AG04449 (cell line): Measurements from ENCODE around the gene NAT14.
"Not testable (repeated sequence)": the region's sequence is repeated elsewhere in the genome, so short reads cannot be mapped to it uniquely, and the experiment has no call there.

Experiments used
- CTCF ChIA-PET: fragments of 350-600 bp; formaldehyde crosslinking; extraction: SDS; loops from one replicate; lab custom pipeline; 2021; ENCODE audit warnings: antibody characterized with exemption; lab: Yijun Ruan, JAX
- POLR2A ChIA-PET: fragments of 400-600, 350-600 bp; formaldehyde crosslinking; extraction: SDS; loops from one replicate; lab custom pipeline; 2020; ENCODE audit warnings: antibody characterized with exemption, inconsistent platforms; lab: Yijun Ruan, JAX
- DNase-seq: peaks from one replicate; pipeline ENCODE4 v3.0.0-alpha.2; 2010; ENCODE audit warnings: low read depth, low spot score
- H3K4me3 ChIP-seq: 2 replicates; pipeline ENCODE4 v1.5.1; 2011; ENCODE audit warnings: low read depth, mild to moderate bottlenecking, control low read depth, low read length
- TF ChIP-seq, protein P1 (sequence below): IDR thresholded peaks from one replicate; pipeline ENCODE4 v1.5.1; 2011; ENCODE audit warnings: mild to moderate bottlenecking, moderate library complexity, low read length, control low read depth, inconsistent platforms; ENCODE audit not compliant: insufficient read depth; ENCODE audit errors: missing control alignments

Gene NAT14

DNA sequence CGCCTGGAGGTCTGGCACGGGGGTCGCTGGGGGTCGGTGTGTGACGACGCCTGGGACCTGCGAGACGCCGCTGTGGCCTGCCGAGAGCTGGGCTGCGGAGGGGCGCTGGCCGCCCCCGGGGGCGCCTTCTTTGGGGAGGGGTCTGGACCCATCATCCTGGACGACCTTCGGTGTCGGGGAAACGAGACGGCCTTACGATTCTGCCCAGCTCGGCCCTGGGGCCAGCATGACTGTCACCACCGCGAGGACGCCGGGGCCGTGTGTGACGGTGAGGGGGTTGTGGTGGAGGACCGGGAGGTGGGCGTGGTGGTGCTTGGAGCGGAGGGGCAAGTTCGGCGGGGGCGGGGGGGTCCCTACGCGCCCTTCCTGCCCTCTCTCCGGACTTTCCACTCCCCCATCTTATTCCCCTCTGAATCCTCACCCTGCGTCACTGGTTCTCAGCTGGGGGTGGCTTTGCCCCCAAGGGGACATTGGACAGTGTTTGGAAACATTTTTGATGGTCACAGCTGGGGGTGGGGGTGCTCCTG is 8.7 kb downstream of the NAT14 start:
- DNase-seq, result no peak
- TF ChIP-seq, protein P1, sequence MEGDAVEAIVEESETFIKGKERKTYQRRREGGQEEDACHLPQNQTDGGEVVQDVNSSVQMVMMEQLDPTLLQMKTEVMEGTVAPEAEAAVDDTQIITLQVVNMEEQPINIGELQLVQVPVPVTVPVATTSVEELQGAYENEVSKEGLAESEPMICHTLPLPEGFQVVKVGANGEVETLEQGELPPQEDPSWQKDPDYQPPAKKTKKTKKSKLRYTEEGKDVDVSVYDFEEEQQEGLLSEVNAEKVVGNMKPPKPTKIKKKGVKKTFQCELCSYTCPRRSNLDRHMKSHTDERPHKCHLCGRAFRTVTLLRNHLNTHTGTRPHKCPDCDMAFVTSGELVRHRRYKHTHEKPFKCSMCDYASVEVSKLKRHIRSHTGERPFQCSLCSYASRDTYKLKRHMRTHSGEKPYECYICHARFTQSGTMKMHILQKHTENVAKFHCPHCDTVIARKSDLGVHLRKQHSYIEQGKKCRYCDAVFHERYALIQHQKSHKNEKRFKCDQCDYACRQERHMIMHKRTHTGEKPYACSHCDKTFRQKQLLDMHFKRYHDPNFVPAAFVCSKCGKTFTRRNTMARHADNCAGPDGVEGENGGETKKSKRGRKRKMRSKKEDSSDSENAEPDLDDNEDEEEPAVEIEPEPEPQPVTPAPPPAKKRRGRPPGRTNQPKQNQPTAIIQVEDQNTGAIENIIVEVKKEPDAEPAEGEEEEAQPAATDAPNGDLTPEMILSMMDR, result no peak
- POLR2A ChIA-PET, result interaction anchor here (2.0 to 2.7 kb wide), 2 partner anchors 10 to 17 kb away, joined by 8 to 10 read pairs; partner anchors contain the start of gene ZNF628
- H3K4me3 ChIP-seq, result peak overlapping the region; percentile 51
- CTCF ChIA-PET, result interaction anchor here (1.4 to 17.6 kb wide), 4 partner anchors 7 to 113 kb away, joined by 3 to 173 read pairs (median 84); no protein-coding TSS in a partner anchor

DNA sequence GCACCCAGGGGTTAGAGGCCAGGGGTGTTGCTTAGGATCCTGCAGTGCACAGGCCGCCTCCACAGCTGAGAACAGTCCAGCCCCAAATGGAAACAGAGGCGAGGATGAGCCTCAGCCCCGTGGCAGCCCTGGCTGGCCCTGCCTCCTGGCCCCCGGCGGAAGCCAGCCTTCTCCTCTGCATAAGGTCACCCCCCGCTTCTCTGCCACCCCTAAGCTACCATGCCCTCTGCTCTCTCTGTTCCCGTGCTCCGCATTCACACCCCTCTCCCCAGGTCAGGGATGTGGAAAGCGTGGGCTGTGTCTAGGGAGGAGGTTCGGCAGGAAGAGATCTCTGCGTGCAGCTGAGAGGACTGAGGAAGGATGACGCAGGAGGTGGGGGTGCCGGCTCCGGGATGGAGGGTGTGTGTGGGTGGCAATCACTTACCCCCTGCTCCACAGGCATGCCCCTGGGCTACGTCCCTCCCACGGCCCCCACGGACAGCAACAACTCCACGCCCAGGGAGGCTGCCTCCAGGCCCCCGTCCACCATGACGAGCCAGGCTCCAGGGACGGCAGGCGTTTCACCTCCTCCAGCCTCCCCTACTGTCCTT is 9.3 kb downstream of the NAT14 start:
- ChIA-PET POLR2A (interaction anchor here (0.7 to 2.7 kb wide), 3 partner anchors 10 to 127 kb away, joined by 3 to 10 read pairs (median 8); partner anchors contain the start of gene ZNF628), CTCF (interaction anchor here (0.8 to 17.6 kb wide), 7 partner anchors 8 to 130 kb away, joined by 3 to 173 read pairs (median 4); partner anchors contain the start of gene ZNF784)
- H3K4me3 ChIP-seq, result peak overlapping the region; percentile 51
- DNase-seq, result no peak
- TF ChIP-seq, protein P1, result no peak

DNA sequence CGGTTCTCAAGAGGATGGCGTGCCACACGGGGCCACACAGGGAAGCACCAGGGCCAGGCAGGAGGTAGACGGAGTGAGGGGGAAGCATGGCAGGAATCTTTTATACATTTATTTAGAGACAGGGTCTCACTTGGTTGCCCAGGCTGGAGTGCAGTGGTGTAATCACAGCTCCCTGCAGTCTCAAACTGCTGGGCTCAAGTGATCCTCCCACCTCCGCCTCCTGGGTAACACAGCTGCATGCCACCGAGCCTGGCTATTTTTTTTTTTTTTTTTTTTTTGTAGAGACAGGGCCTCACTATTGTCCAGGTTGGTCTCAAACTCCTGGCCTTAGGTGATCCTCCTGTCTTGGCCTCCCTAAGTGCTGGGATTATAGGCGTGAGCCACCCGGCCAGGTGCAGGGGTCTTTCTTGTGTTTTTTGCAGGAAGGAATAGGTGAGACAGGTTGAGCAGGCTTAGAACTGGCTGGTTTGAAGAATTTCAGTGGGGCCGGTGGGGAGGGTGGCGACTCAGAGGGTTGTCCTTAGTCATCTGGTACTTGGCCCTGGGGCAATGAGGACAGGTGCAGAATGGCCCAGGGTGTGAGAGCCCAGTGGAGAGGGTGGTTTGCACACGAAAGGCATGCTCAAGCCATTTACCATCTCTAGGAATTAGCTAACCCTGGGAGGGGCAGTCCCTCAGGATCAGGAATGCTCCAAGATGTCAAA is 10.8 kb downstream of the NAT14 start:
- no peak overlapping the region for H3K4me3 ChIP-seq
- DNase-seq, result no peak
- CTCF ChIA-PET, result interaction anchor here (1.0 to 17.6 kb wide), 4 partner anchors 8 to 137 kb away, joined by 3 to 173 read pairs (median 84); no protein-coding TSS in a partner anchor
- POLR2A ChIA-PET, result interaction anchor here (0.8 to 2.7 kb wide), 4 partner anchors 8 to 103 kb away, joined by 3 to 10 read pairs (median 4); partner anchors contain the start of genes FIZ1 and ZNF628
- TF ChIP-seq, protein P1, result no peak

DNA sequence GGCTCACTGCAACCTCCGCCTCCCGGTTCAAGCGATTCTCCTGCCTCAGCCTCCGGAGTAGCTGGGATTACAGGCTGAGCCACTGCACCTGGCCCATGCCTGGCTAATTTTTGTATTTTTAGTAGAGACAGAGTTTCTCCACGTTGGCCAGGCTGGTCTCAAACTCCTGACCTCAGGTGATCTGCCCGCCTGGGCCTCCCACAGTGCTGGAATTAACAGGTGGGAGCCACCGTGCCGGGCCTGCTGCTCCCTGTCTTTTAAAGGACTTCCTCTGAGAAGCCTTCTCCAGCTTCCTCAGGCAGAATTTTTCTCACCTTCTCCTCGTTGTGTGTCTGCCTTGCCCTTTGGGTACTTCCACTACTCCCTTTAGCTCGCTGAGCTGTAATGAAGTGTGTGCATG is 11.8 kb downstream of the NAT14 start:
- CTCF ChIA-PET, result interaction anchor here (1.0 to 17.6 kb wide), 4 partner anchors 7 to 136 kb away, joined by 3 to 173 read pairs (median 83); no protein-coding TSS in a partner anchor
- not testable (repeated sequence) for DNase-seq, H3K4me3 ChIP-seq
- POLR2A ChIA-PET, result interaction anchor here (1.0 to 1.2 kb wide), 3 partner anchors 9 to 102 kb away, joined by 3 to 4 read pairs (median 4); partner anchors contain the start of genes FIZ1 and SSC5D

DNA sequence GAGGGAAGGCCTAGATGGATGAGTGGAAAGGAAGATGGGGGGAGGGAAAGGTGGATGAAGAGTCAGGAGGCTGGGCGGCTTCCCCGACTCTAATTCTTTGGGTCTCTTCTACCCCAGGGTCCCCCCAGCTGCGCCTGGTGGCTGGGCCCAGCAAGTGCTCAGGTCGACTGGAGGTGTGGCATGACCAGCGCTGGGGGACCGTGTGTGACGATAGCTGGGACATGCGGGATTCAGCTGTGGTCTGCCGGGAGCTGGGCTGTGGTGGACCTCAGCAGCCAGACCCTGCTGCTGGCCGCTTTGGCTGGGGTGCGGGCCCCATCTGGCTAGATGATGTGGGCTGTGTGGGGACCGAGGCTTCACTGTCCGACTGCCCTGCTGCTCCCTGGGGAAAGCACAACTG is 12.8 kb downstream of the NAT14 start:
- POLR2A ChIA-PET, result interaction anchor here (1.1 kb wide), 1 partner anchor 10 kb away, joined by 4 read pairs; the partner anchor contains the start of gene SSC5D
- no peak for DNase-seq
- CTCF ChIA-PET, result interaction anchor here (0.9 to 17.6 kb wide), 5 partner anchors 10 to 109 kb away, joined by 3 to 173 read pairs (median 3); no protein-coding TSS in a partner anchor

More for the DNA sequence above, 12.8 kb downstream of the NAT14 start:
- no peak overlapping the region for H3K4me3 ChIP-seq
- TF ChIP-seq, protein P1, result no peak
